D721Med (cell line): Measurements from ENCODE around the gene SBF2.

Source experiments
- DNase-seq: peaks from one replicate; pipeline ENCODE4 v3.0.0; 2011; ENCODE audit warnings: low spot score; ENCODE audit not compliant: insufficient read length
- FAIRE-seq: peaks from 2 replicates; lab custom pipeline; 2011; peaks lifted over from hg19 to GRCh38; lab: Jason Lieb, UNC
- CTCF ChIP-seq: IDR thresholded peaks from 2 replicates; pipeline ENCODE4 v1.5.1; 2012; ENCODE audit warnings: mild to moderate bottlenecking, control low read depth; ENCODE audit not compliant: insufficient read depth; ENCODE audit errors: missing control alignments

The SBF2 gene

GRCh38 chr11:9731256-9731655, 562.8 kb downstream of the SBF2 start:
- no peak for TF ChIP-seq CTCF
- no peak for FAIRE-seq
- no peak for DNase-seq
